ENCODE results near the gene ODR4.

- TF ChIP-seq YY1 (IDR thresholded peaks at IDR 0.05; ENCODE audit: low read depth) (no peak), RAD21 (IDR thresholded peaks at IDR 0.05; ENCODE audit: low read length) (no peak), JUND (IDR thresholded peaks at IDR 0.05) (no peak), FOXM1 (IDR thresholded peaks at IDR 0.05; ENCODE audit: low read depth) (no peak), USF2 (IDR thresholded peaks at IDR 0.05; ENCODE audit: borderline replicate concordance, low read depth, low read length) (no peak), POLR2AphosphoS5 (IDR thresholded peaks at IDR 0.05; ENCODE audit: low read depth, low read length) (no peak), RFX5 (IDR thresholded peaks at IDR 0.05; ENCODE audit: low read length) (no peak), ELF1 (IDR thresholded peaks at IDR 0.05) (no peak), MXI1 (IDR thresholded peaks at IDR 0.05; ENCODE audit: low read depth, low read length) (no peak), CHD2 (IDR thresholded peaks at IDR 0.05; ENCODE audit: low read length, partially characterized antibody) (no peak), CTCF (IDR thresholded peaks at IDR 0.05) (no peak), EP300 (IDR thresholded peaks at IDR 0.05; ENCODE audit: borderline replicate concordance in 1 of 2, low read depth in 1 of 2, low read length in 1 of 2) (no peak)
Observed at GRCh38 chr1:186403632-186404031, 28.0 kb downstream of the ODR4 start.

Measured in SK-N-SH (cell line).